Activated CD8-positive, alpha-beta memory T cell treated with anti-CD3 and anti-CD28 coated beads, Interleukin-2, amount 10 ng/mL, durations not matched to agents 7 days and 5 days (primary cell): ENCODE results near the gene HOXA11. TPM values are rescaled to one million over a fixed set of nuclear protein-coding genes. Genes with fewer than 3 reads are reported as not detected.

Source experiments
- ATAC-seq: fragments of 150-1000 bp; cut with Tn5 transposase; one replicate; pipeline ENCODE4 v1.10.0; 2021; ENCODE audit warnings: moderate library complexity
- CTCF ChIA-PET: fragments of 350-600 bp; sonication (Branson Sonifier 250); formaldehyde crosslinking; loops from one replicate; lab custom pipeline; 2021; ENCODE audit warnings: antibody characterized with exemption; lab: Charles Lee
- DNase-seq: peaks from one replicate; pipeline ENCODE4 v3.0.0-alpha.2; 2020
- H3K27ac Mint-ChIP-seq: one replicate; pipeline ENCODE4 v1.8.0; 2021; ENCODE audit warnings: mild to moderate bottlenecking, mixed read lengths
- H3K27me3 Mint-ChIP-seq: one replicate; pipeline ENCODE4 v1.8.0; 2021; ENCODE audit warnings: mixed read lengths
- H3K36me3 Mint-ChIP-seq: one replicate; pipeline ENCODE4 v1.8.0; 2021; ENCODE audit warnings: mild to moderate bottlenecking, mixed read lengths
- H3K4me1 Mint-ChIP-seq: one replicate; pipeline ENCODE4 v1.8.0; 2021; ENCODE audit warnings: mixed read lengths
- H3K4me3 Mint-ChIP-seq: one replicate; pipeline ENCODE4 v1.8.0; 2021; ENCODE audit warnings: mild to moderate bottlenecking, moderate library complexity, mixed read lengths
- H3K9me3 Mint-ChIP-seq: one replicate; pipeline ENCODE4 v1.8.0; 2022; ENCODE audit warnings: low read depth, mixed read lengths
- microRNA-seq: library from miRNA; unstranded; fragments of <30 nt; microRNA quantifications from one replicate; pipeline ENCODE4 v1.2.0, GENCODE V29; 2022
- total RNA-seq, 2 experiments: library from RNA; stranded (reverse); gene quantifications; one replicate each; pipeline ENCODE4 v1.2.3, GENCODE V29; 2021

HOXA11 gene
- total RNA-seq, 2 experiments from 2014 or later = not detected

DNA sequence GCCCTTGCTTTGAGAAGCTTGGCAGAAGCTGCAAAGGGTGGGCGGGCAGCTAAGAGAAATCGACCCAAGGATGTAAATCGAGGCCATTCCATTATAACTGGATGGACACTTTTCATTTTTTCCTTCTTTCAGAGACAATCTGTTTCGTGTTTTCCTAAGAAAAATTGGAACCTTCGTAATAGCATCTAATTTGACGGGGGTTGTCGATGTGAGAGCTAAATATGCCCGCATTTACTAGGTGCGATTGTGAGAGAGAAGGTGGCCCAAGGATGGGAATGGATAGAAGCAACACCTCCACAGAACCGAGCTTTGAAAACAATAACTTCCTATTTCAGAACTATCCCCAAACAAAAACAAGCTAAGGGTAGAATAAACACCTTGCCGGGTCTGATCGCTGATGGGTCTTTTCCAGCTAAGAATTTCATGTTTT is 53.6 kb downstream of the HOXA11 start:
- H3K9me3 Mint-ChIP-seq = no peaks in the 10 kb centered on the region
- peaks cover 80% of the 10 kb centered on the region for H3K27me3 Mint-ChIP-seq
- peak overlapping the region; percentile 62 for H3K4me3 Mint-ChIP-seq
- ATAC-seq (no peak), DNase-seq (no peak)
- no peak overlapping the region for H3K27ac Mint-ChIP-seq
- H3K4me1 Mint-ChIP-seq = peaks cover 33% of the 10 kb centered on the region
- CTCF ChIA-PET = interaction anchor here (1.1 to 2.8 kb wide), 5 partner anchors 18 to 1280 kb away, joined by 3 to 18 read pairs (median 4); no protein-coding TSS in a partner anchor
- no peaks in the 10 kb centered on the region for H3K36me3 Mint-ChIP-seq

Small RNAs within 50 kb of the gene (microRNA-seq; reads per million reads assigned to microRNA genes)
- gene MIR196B = not detected

Other genes with a start within 250 kb of the HOXA11 start
- under 1 TPM; 0.28 to 0.76 TPM for gene HOXA1, start 89.2 kb downstream of the HOXA11 start, total RNA-seq
- not detected for gene HOXA2, start 82.5 kb downstream of the HOXA11 start, total RNA-seq
- not detected for gene HOXA4, start 54.5 kb downstream of the HOXA11 start, total RNA-seq
- gene HOXA5, start 41.6 kb downstream of the HOXA11 start, total RNA-seq = not detected
- gene HOXA6, start 37.5 kb downstream of the HOXA11 start, total RNA-seq = not detected
- gene HOXA3, start 32.6 kb downstream of the HOXA11 start, total RNA-seq = not detected
- gene HOXA7, start 28.6 kb downstream of the HOXA11 start, total RNA-seq = not detected
- gene HOXA9, start 19.7 kb downstream of the HOXA11 start, total RNA-seq = not detected
- gene HOXA10, start 10.9 kb downstream of the HOXA11 start, total RNA-seq = not detected
- not detected for gene HOXA13, start 14.9 kb upstream of the HOXA11 start, total RNA-seq
- gene EVX1, start 57.6 kb upstream of the HOXA11 start, total RNA-seq = not detected